ENCODE data around the gene IFNLR1. TPM values are rescaled to one million over a fixed set of nuclear protein-coding genes. Genes with fewer than 3 reads are reported as not detected.

Gene IFNLR1
- total and polyA plus RNA-seq, 2 of the 8 experiments (the other 6 are each of a cell fraction or from before 2014, with no cell fraction given), result 6.8 to 10.1 TPM

DNA sequence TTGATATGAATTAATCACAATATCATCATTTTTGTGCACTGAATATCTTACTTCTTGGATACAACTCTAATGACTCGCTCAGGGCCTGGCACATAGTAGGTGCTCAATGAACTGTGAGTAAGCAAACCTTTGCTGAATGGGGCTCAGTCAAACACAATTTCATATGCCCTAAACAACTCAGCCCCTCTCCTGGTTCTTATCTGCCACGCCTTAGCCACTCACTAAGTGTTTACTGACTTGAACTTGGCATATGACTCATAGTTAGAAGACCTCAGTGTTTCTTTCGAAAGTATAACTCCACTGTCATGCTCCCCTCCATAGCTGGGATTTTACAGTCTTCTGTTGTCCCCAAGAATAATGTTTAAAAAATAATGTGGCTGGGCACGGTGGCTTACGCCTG is 4.8 kb upstream of the IFNLR1 start:
- Histone ChIP-seq H3K23me2 (ENCODE audit: low read depth, low read length) (peaks cover 5% of the 10 kb centered on the region), H2BK5ac (ENCODE audit: low read depth, low read length) (no peak overlapping the region), H3K4ac (replicated peaks; ENCODE audit: insufficient read length, low read depth, low read length) (no peak overlapping the region), H3K36me3 (ENCODE audit: control insufficient read depth in 2 of 4, insufficient read depth in 4 of 4, low read length in 3 of 4) (no peaks in the 10 kb centered on the region), H3K27ac (ENCODE audit: low read depth, low read length) (no peak overlapping the region), H3K18ac (ENCODE audit: extremely low read depth, low read length) (no peak overlapping the region), H4K20me1 (replicated peaks in 1 of 2; ENCODE audit: control insufficient read depth in 1 of 2, insufficient read depth in 2 of 2, low read length in 2 of 2) (no peaks in the 10 kb centered on the region), H2BK20ac (ENCODE audit: low read length) (no peak overlapping the region), H4K8ac (ENCODE audit: extremely low read depth, insufficient read depth, low read length) (no peak overlapping the region), H2BK120ac (replicated peaks; ENCODE audit: low read depth, low read length) (no peak overlapping the region), H4K91ac (replicated peaks; ENCODE audit: insufficient read length, low read length) (no peak overlapping the region), H3K79me2 (ENCODE audit: control insufficient read depth in 1 of 2, insufficient read depth in 2 of 2, low read length in 2 of 2) (no peaks in the 10 kb centered on the region), H3K27me3 (replicated peaks in 1 of 4; ENCODE audit: control insufficient read depth in 3 of 4, extremely low read depth in 1 of 4, insufficient read depth in 3 of 4, low read length in 3 of 4) (no peaks in the 10 kb centered on the region; a peak in 1 of 7 replicates), H3K23ac (ENCODE audit: insufficient read length) (no peak overlapping the region), H2BK12ac (ENCODE audit: low read depth, low read length) (no peak overlapping the region), H3K56ac (replicated peaks; ENCODE audit: insufficient read length, low read depth, low read length) (no peak overlapping the region), H3K9me3 (ENCODE audit: insufficient read depth in 2 of 2, low read depth in 1 of 2, low read length in 1 of 2) (no peaks in the 10 kb centered on the region), H3K14ac (ENCODE audit: insufficient read length) (no peak overlapping the region), H4K5ac (ENCODE audit: insufficient read length, low read depth, low read length) (no peak overlapping the region), H3K4me1 (replicated peaks in 1 of 4; ENCODE audit: control insufficient read depth in 3 of 4, insufficient read depth in 4 of 4, low read length in 3 of 4) (peaks cover 0 to 3% (median 1%) of the 10 kb centered on the region in 4 experiments; a peak in 1 of 7 replicates), H2BK15ac (ENCODE audit: low read length) (no peak overlapping the region), H2AK5ac (ENCODE audit: low read depth, low read length) (no peak overlapping the region), H3K4me2 (ENCODE audit: insufficient read depth in 1 of 2, low read depth in 2 of 2, low read length in 2 of 2) (no peak overlapping the region), H3K4me3 (ENCODE audit: extremely low read depth in 1 of 4, insufficient read depth in 2 of 4, low read depth in 3 of 4, low read length in 4 of 4) (no peak overlapping the region), H2AFZ (ENCODE audit: low read length) (no peak overlapping the region), H3K79me1 (ENCODE audit: low read depth, low read length) (no peaks in the 10 kb centered on the region), H3K9ac (replicated peaks in 1 of 4; ENCODE audit: extremely low read depth in 1 of 4, low read depth in 3 of 4, low read length in 3 of 4) (no peak overlapping the region)
- no peak for DNase-seq (ENCODE audit: low read depth in 1 of 2, low spot score in 2 of 2)
- CTCF ChIA-PET (ENCODE audit: partially characterized antibody), result interaction anchor here (1.6 to 19.0 kb wide), 3 partner anchors 8 to 223 kb away, joined by 3 to 465 read pairs (median 108); no protein-coding TSS in a partner anchor
- TF ChIP-seq RXRA (IDR thresholded peaks at IDR 0.05; ENCODE audit: insufficient read depth, low read depth, low read length) (no peak), RNF2 (IDR thresholded peaks at IDR 0.05; ENCODE audit: borderline replicate concordance, low read depth, low read length, missing control alignments, poor library complexity, severe bottlenecking) (no peak), JUND (IDR thresholded peaks at IDR 0.05; ENCODE audit: low read length) (no peak), CBX5 (IDR thresholded peaks at IDR 0.05; ENCODE audit: low read depth, low read length) (no peak), BACH1 (IDR thresholded peaks at IDR 0.05; ENCODE audit: low read length) (no peak)
- TF ChIP-seq, protein P1, sequence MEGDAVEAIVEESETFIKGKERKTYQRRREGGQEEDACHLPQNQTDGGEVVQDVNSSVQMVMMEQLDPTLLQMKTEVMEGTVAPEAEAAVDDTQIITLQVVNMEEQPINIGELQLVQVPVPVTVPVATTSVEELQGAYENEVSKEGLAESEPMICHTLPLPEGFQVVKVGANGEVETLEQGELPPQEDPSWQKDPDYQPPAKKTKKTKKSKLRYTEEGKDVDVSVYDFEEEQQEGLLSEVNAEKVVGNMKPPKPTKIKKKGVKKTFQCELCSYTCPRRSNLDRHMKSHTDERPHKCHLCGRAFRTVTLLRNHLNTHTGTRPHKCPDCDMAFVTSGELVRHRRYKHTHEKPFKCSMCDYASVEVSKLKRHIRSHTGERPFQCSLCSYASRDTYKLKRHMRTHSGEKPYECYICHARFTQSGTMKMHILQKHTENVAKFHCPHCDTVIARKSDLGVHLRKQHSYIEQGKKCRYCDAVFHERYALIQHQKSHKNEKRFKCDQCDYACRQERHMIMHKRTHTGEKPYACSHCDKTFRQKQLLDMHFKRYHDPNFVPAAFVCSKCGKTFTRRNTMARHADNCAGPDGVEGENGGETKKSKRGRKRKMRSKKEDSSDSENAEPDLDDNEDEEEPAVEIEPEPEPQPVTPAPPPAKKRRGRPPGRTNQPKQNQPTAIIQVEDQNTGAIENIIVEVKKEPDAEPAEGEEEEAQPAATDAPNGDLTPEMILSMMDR (IDR thresholded peaks at IDR 0.05; ENCODE audit: control extremely low read depth in 1 of 3, insufficient read depth in 1 of 3, low read depth in 1 of 3, low read length in 3 of 3), result no peak
- TF ChIP-seq, protein P2, sequence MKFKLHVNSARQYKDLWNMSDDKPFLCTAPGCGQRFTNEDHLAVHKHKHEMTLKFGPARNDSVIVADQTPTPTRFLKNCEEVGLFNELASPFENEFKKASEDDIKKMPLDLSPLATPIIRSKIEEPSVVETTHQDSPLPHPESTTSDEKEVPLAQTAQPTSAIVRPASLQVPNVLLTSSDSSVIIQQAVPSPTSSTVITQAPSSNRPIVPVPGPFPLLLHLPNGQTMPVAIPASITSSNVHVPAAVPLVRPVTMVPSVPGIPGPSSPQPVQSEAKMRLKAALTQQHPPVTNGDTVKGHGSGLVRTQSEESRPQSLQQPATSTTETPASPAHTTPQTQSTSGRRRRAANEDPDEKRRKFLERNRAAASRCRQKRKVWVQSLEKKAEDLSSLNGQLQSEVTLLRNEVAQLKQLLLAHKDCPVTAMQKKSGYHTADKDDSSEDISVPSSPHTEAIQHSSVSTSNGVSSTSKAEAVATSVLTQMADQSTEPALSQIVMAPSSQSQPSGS (IDR thresholded peaks at IDR 0.05; ENCODE audit: low read length), result no peak
- FAIRE-seq, result no peak
- POLR2A ChIA-PET (ENCODE audit: partially characterized antibody), result interaction anchor here (7.9 kb wide), 1 partner anchor 39 kb away, joined by 82 read pairs; no protein-coding TSS in a partner anchor
- 91% methylated on average over 5 of the region's 5 CpGs; no CpG with 5 or more reads in 1 of the 2 experiments for WGBS, 2 experiments (ENCODE audit: extremely low coverage in 1 of 2, insufficient coverage in 1 of 2, insufficient read length in 1 of 2, insufficient replicate concordance in 2 of 2, low coverage in 1 of 2, low lambda C conversion rate in 2 of 2, missing lambda C conversion rate in 1 of 2)

All from H1 (cell line).